Skin of body (tissue), 2 donors: ENCODE measurements around the gene CLEC2B. TPM values are rescaled to one million over a fixed set of nuclear protein-coding genes. Genes with fewer than 3 reads are reported as not detected.

Experiments
- DNase-seq: peaks from one replicate; lab custom pipeline; 2025; lab: John Stamatoyannopoulos, UW
- total RNA-seq: library from RNA; depleted of rRNA; stranded (reverse); fragments of >200 nt; gene quantifications from one replicate; pipeline ENCODE4 v1.2.3, GENCODE V29; 2014

The CLEC2B gene
- total RNA-seq, 1 donor from 2014 or later = 18.7 TPM

GRCh38 chr12:9870286-9870866 is 1.2 kb upstream of the CLEC2B start:
- DNase-seq = peak; percentile 69

- DNase-seq = no peak
These were observed 225 bp downstream of the CLEC2B start for GRCh38 chr12:9868951-9869306.

- DNase-seq = no peak
These were observed 798 bp downstream of the CLEC2B start for GRCh38 chr12:9868311-9868801.

GRCh38 chr12:9867531-9867930 is 1.6 kb downstream of the CLEC2B start:
- DNase-seq = no peak

GRCh38 chr12:9866860-9867269 is 2.3 kb downstream of the CLEC2B start:
- DNase-seq = no peak

- DNase-seq = no peak
These were observed 4.1 kb downstream of the CLEC2B start for GRCh38 chr12:9864913-9865675.

GRCh38 chr12:9858135-9858534 is 11.0 kb downstream of the CLEC2B start:
- no peak for DNase-seq

- DNase-seq = no peak
These were observed 12.3 kb downstream of the CLEC2B start for GRCh38 chr12:9856894-9857293.

GRCh38 chr12:9856151-9856550 is 13.0 kb downstream of the CLEC2B start:
- no peak for DNase-seq

GRCh38 chr12:9851927-9852326 is 17.2 kb downstream of the CLEC2B start:
- DNase-seq = no peak

- DNase-seq = no peak
These were observed 18.1 kb downstream of the CLEC2B start for GRCh38 chr12:9851050-9851449.

GRCh38 chr12:9848899-9849298 is 20.3 kb downstream of the CLEC2B start:
- DNase-seq = no peak

GRCh38 chr12:9843407-9843806 is 25.7 kb downstream of the CLEC2B start:
- no peak for DNase-seq

- no peak for DNase-seq
These were observed 37.4 kb downstream of the CLEC2B start for GRCh38 chr12:9831720-9832119.

- DNase-seq = no peak
These were observed 39.2 kb downstream of the CLEC2B start for GRCh38 chr12:9829982-9830381.

GRCh38 chr12:9829483-9829882 is 39.7 kb downstream of the CLEC2B start:
- no peak for DNase-seq

GRCh38 chr12:9827209-9827888 is 41.8 kb downstream of the CLEC2B start, which contains the start of gene KLRF1:
TSS of gene KLRF1 (plus strand) at chr12:9827481. CDS start at chr12:9827545, 64 bp downstream.
- DNase-seq = no peak

- no peak for DNase-seq
These were observed 48.7 kb downstream of the CLEC2B start for GRCh38 chr12:9820281-9820930.

GRCh38 chr12:9813821-9814798 is 55.0 kb downstream of the CLEC2B start:
- DNase-seq = no peak

GRCh38 chr12:9811621-9812020 is 57.5 kb downstream of the CLEC2B start:
- no peak for DNase-seq

- DNase-seq = no peak
These were observed 58.5 kb downstream of the CLEC2B start for GRCh38 chr12:9810671-9811070.
